GM21423 (cell line): ENCODE data around the gene RERE.
A peak's percentile ranks its signal among the peaks of the same experiment; 100 is the strongest.
"Not testable (repeated sequence)": the region's sequence is repeated elsewhere in the genome, so short reads cannot be mapped to it uniquely, and the experiment has no call there.

Experiments used
- ATAC-seq: cut with Tn5 transposase; IDR thresholded peaks from one replicate; pipeline ENCODE4 v1.9.1; 2021; ENCODE audit warnings: mild to moderate bottlenecking, moderate library complexity; ENCODE audit not compliant: unreplicated experiment

Gene RERE

GRCh38 chr1:8844501-8845006 lies 27.1 kb upstream of the RERE start:
- ATAC-seq: no peak

GRCh38 chr1:8841395-8841794 lies 24.0 kb upstream of the RERE start:
- no peak for ATAC-seq

GRCh38 chr1:8839990-8840389 lies 22.6 kb upstream of the RERE start:
- no peak for ATAC-seq

GRCh38 chr1:8835941-8836643 lies 18.7 kb upstream of the RERE start:
- no peak for ATAC-seq

GRCh38 chr1:8831340-8831739 lies 13.9 kb upstream of the RERE start:
- no peak for ATAC-seq

- ATAC-seq: not testable (repeated sequence)
Measured at GRCh38 chr1:8830732-8831131, 13.3 kb upstream of the RERE start.

GRCh38 chr1:8825985-8826481 lies 8.6 kb upstream of the RERE start:
- ATAC-seq: no peak

- no peak for ATAC-seq
Measured at GRCh38 chr1:8823295-8823664, 5.8 kb upstream of the RERE start.

- no peak for ATAC-seq
Measured at GRCh38 chr1:8822373-8823294, 5.2 kb upstream of the RERE start.

- no peak for ATAC-seq
Measured at GRCh38 chr1:8821084-8821483, 3.6 kb upstream of the RERE start.

- not testable (repeated sequence) for ATAC-seq
Measured at GRCh38 chr1:8818789-8819188, 1.3 kb upstream of the RERE start.

GRCh38 chr1:8818325-8818775 lies 910 bp upstream of the RERE start:
- ATAC-seq: no peak

GRCh38 chr1:8816831-8817411 lies 519 bp downstream of the RERE start:
- ATAC-seq: peak; percentile 16

GRCh38 chr1:8816264-8816663 lies 1.2 kb downstream of the RERE start:
- ATAC-seq: no peak

- ATAC-seq: no peak
Measured at GRCh38 chr1:8815582-8816151, 1.8 kb downstream of the RERE start.

- ATAC-seq: no peak
Measured at GRCh38 chr1:8814865-8815264, 2.6 kb downstream of the RERE start.

GRCh38 chr1:8813991-8814390 lies 3.4 kb downstream of the RERE start:
- no peak for ATAC-seq

- ATAC-seq: no peak
Measured at GRCh38 chr1:8813016-8813763, 4.2 kb downstream of the RERE start.

- ATAC-seq: no peak
Measured at GRCh38 chr1:8812081-8812480, 5.4 kb downstream of the RERE start.

GRCh38 chr1:8810987-8811386 lies 6.5 kb downstream of the RERE start:
- ATAC-seq: no peak
